HG02623 (cell line): Measurements from ENCODE around the gene SLCO3A1.

Experiments
- ATAC-seq: cut with Tn5 transposase; IDR thresholded peaks from one replicate; pipeline ENCODE4 v1.9.1; 2021; ENCODE audit warnings: moderate library complexity; ENCODE audit not compliant: unreplicated experiment

Gene SLCO3A1

GRCh38 chr15:91936927-91937326 is 83.4 kb downstream of the SLCO3A1 start:
- no peak for ATAC-seq

DNA sequence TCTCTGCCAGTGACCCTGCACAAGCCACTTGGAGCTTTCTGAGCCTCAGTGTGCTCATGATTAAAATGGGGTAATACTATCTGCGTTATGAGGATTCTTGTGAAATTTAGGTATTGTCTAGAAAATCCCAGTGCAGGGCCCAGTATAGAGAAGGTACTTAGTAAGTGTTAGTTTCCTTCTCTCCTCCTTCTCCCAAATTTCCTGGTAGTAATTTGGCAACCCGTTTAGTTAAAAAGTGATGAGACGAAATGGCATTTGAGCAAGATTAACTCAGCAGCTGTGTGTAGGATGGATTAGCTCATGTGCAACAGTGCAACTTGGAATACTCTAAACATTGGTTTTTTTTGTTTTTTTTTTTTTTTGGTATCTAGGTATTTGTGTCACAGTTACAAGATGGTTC is 84.6 kb downstream of the SLCO3A1 start:
- ATAC-seq = no peak

DNA sequence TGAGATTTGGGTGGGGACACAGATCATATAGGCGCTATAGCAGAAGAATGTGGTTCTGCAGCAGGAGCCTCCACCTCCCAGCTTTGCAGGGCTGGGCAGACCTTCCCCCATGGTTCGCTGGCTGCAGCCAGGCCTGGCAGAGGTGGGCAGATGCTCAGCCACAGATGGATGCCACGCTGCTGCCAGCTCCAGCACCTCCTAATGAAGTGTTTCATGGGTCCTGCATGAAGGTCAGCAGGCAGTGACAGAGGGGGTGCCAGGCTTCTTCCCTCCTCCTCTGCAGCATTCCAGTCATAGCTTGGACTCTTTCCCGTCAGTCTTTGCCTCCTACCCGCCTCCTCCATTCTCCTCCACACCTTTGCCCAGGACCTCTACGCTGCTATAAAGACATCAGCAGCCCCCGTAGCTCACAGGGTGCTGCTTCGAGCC is 85.9 kb downstream of the SLCO3A1 start:
- ATAC-seq = no peak

GRCh38 chr15:91940496-91941381 is 87.2 kb downstream of the SLCO3A1 start:
- ATAC-seq = no peak

GRCh38 chr15:91941871-91942658 is 88.6 kb downstream of the SLCO3A1 start:
- no peak for ATAC-seq

DNA sequence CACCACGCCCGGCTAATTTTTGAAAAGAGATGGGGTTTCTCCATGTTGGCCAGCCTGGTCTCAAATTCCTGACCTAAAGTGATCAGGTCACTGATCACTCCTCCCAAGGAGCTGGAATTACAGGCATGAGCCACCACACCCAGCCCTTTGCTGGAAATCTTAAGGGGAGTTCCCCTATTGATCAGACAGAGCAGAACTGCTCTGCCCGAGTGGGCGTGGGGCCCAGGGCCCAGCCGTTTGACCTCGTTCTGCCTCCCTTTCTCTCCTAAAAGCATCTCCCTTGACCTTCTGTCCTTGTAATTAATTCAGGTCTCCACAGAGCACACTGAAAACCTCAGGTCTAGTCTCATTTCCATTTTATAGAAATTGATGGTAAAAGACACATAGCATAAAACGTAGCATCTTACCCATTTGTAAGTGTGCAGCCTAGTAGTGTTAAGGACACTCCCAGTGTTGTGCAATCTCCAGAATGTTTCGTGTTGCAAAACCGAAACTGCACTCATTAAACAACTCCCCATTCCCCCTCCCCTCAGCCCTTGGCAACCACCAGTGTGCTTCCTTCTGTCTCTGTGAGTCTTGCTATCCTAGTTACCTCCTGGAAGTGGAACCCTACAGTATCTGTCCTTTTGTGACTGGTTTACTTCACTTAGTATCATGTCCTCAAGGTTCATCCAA is 89.3 kb downstream of the SLCO3A1 start:
- no peak for ATAC-seq

- no peak for ATAC-seq
These were observed 90.8 kb downstream of the SLCO3A1 start for GRCh38 chr15:91944331-91944730.

GRCh38 chr15:91945385-91945784 is 91.9 kb downstream of the SLCO3A1 start:
- no peak for ATAC-seq

GRCh38 chr15:91946075-91946474 is 92.6 kb downstream of the SLCO3A1 start:
- no peak for ATAC-seq

- no peak for ATAC-seq
These were observed 93.2 kb downstream of the SLCO3A1 start for GRCh38 chr15:91946581-91947292.

DNA sequence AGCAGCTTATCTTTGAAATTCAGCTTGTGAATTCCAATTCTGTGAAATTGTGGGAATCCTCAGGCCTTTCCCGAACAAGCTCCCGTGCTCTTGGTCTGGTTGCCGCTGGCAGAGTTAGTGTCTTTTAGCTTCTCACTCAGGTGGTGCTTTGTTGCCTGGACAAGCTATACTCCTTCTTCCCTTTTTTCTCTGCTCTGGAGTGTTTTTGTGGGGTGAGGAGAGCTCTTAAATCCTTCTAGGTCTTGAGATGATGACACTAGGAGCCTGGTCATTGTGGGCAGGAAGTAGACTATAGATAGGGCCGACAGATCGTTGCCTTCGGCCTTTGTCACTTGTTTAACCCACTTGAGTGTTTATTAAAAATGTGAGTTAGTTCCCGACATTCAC is 93.8 kb downstream of the SLCO3A1 start:
- no peak for ATAC-seq

DNA sequence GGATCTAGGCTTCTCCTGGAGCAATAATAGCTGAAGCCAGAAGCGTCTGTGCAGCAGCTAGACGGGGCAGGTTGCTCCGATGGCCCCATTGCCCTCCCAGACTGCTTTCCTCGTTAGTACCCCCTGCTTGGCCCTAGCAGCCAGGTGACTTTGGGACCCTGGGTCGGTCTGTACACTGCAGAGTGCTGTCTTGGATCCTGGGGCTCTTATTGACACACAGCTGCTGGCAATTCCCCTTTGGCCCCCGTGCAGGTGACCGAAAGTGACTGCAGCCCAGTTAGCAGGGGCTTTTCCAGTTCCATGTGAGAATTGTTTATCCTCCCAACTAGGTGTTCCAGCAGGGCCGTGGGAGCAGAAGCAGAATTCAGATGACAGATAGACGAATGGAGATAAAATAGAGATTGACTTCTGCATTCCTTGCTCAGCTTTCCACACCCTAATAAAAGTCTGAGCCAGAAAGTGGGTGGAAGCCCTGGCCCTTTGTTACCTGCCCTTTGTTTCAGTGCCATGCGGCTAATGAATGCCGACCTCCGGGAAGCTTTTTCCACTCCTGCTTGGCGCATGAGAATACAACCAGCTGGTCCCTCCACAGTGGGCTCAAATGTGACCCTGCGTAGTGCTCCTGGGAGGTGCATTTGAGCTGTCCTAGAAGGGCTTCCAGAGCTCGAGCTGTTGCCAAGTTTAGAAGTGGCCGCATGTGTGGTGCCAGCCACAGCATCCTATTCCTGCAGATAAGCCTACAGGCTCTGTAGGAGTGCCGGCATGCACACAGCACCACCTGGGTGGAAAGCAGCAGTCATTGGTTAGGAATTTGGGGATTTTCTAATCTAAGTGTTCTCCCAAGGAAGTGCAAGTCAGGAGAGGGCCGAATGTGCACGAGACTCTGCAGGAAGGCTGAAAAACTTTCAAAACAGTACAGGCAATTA is 94.4 kb downstream of the SLCO3A1 start:
- ATAC-seq = no peak

- ATAC-seq = no peak
These were observed 95.9 kb downstream of the SLCO3A1 start for GRCh38 chr15:91949361-91949760.

DNA sequence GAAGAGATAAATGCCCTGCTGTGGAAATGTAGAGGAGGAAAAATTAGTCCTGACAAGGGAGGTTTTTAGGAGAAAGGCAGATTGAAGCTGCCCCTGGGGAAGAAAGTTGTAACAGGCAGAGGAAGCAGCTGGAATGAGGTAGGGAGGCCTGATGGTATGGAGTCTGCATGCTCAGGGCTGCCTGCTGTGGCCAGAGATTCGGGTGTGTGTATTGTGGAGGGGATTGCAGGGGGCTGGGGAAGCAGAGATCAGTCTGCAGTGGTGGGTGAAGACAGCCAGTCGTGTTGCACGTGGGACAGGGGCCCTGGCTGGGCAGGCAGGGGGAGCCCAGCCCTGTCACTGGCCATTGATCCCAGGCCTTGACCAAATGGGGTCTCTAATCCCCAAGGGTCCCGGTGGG is 96.5 kb downstream of the SLCO3A1 start:
- no peak for ATAC-seq

DNA sequence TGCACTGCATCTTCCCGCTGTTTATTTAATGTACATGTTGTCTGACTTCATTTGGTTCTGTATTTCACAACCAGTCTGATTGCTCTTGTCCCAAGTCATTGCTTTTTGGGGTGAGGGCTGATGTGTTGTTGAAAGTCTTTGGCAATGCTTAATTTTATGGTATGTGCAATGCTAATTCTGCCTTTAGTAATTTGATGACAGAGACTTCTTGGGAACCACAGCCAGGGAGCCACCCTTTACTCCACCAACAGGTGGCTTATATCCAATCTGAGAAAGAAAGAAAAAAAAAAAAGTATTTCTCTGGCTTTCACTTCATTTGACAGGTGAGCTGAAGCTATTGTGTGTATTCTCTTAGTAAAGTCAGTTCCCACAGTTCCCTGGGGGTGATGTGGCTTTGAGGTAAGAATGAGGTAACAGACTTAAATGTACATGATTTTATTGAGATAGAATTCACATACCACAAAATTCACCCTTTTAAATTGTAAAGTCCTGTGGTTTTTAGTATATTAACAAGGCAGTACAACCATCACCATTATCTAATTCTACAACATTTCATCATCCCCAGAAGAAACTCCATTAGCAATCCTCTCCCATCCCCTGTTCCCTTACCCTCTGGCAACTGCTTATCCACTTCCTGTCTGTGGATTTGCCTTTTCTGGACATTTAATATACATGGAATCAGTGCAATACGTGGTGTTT is 97.3 kb downstream of the SLCO3A1 start:
- no peak for ATAC-seq

DNA sequence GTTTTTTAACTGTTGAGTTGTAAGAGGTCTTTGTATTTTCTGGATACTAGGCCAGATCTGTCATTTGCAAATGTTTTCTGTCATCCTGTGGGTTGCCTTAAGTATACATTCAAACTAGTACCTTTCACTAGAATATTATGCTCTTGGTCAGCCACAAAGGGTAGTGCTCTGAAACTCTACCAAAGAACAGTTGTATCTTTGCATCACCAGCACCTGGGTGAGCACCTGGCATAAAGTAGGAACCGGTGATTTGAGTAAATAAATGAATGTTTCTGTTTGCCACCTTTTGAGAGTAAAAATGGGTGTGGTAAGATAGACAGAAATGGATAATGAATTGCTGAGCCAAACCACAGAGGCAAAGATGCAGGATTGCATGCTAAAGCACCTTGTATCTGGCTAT is 98.7 kb downstream of the SLCO3A1 start:
- no peak for ATAC-seq

- no peak for ATAC-seq
These were observed 99.9 kb downstream of the SLCO3A1 start for GRCh38 chr15:91953432-91953831.

GRCh38 chr15:91954292-91954691 is 100.8 kb downstream of the SLCO3A1 start:
- no peak for ATAC-seq

DNA sequence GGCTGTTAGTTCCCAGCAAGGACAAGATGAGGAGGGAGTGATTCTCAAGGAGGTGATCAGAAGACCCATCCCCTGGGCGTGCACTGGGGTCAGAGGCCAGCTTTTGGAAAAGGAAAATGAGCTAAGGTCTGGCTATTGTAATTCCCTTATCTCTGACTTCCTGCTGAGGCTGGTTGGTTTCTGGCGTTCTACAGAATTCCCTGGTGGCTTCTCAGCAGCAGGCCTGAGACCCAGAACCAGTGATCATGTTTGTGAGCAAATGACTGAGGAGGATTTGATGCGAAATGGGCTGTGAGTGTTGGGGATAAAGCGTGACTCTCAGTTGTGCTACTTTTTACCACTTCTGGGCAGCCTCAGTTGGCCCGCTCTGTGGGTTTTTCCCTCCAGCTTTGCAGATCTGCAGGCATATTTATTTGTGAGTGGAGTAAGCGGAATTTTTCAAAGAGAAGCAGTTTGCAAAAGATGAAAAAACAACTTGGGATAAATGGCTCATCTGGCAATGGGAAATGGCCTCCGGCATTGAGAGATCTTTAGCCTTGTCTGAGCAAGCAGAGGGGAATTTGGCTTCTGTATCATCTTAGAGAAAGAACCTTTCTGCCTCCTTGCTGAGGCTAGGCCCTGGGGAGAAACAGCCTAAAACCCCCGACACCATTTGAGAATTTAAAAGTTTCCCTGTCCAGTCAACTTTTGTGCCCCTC is 102.7 kb downstream of the SLCO3A1 start:
- ATAC-seq = no peak
